ENCODE results near the gene SLC25A13.
A peak's percentile ranks its signal among the peaks of the same experiment; 100 is the strongest.

SLC25A13 gene

GRCh38 chr7:96316949-96317348 is 4.9 kb downstream of the SLC25A13 start:
- no peak overlapping the region for H3K4me3 ChIP-seq (ENCODE audit: control insufficient read depth, low read depth, low read length)
- no peak for DNase-seq (ENCODE audit: low read depth)
- no peak for TF ChIP-seq CTCF (IDR thresholded peaks at IDR 0.05; ENCODE audit: control insufficient read depth, insufficient read depth, low read depth, low read length, missing control alignments)

GRCh38 chr7:96315125-96315512 is 6.8 kb downstream of the SLC25A13 start:
- DNase-seq (ENCODE audit: low read depth) = no peak
- no peak overlapping the region for H3K4me3 ChIP-seq (ENCODE audit: control insufficient read depth, low read depth, low read length)
- TF ChIP-seq CTCF (IDR thresholded peaks at IDR 0.05; ENCODE audit: control insufficient read depth, insufficient read depth, low read depth, low read length, missing control alignments) = no peak

GRCh38 chr7:96314402-96315124 is 7.3 kb downstream of the SLC25A13 start:
- no peak overlapping the region for H3K4me3 ChIP-seq (ENCODE audit: control insufficient read depth, low read depth, low read length)
- TF ChIP-seq CTCF (IDR thresholded peaks at IDR 0.05; ENCODE audit: control insufficient read depth, insufficient read depth, low read depth, low read length, missing control alignments) = no peak
- DNase-seq (ENCODE audit: low read depth) = no peak

- no peak overlapping the region for H3K4me3 ChIP-seq (ENCODE audit: control insufficient read depth, low read depth, low read length)
- TF ChIP-seq CTCF (IDR thresholded peaks at IDR 0.05; ENCODE audit: control insufficient read depth, insufficient read depth, low read depth, low read length, missing control alignments) = no peak
- DNase-seq (ENCODE audit: low read depth) = no peak
Observed at GRCh38 chr7:96313940-96314339, 8.0 kb downstream of the SLC25A13 start.

GRCh38 chr7:96312502-96312901 is 9.4 kb downstream of the SLC25A13 start:
- no peak for DNase-seq (ENCODE audit: low read depth)
- no peak for TF ChIP-seq CTCF (IDR thresholded peaks at IDR 0.05; ENCODE audit: control insufficient read depth, insufficient read depth, low read depth, low read length, missing control alignments)
- no peak overlapping the region for H3K4me3 ChIP-seq (ENCODE audit: control insufficient read depth, low read depth, low read length)

- TF ChIP-seq CTCF (IDR thresholded peaks at IDR 0.05; ENCODE audit: control insufficient read depth, insufficient read depth, low read depth, low read length, missing control alignments) = no peak
- H3K4me3 ChIP-seq (ENCODE audit: control insufficient read depth, low read depth, low read length) = no peak overlapping the region
- DNase-seq (ENCODE audit: low read depth) = peak; percentile 24
Observed at GRCh38 chr7:96311967-96312366, 9.9 kb downstream of the SLC25A13 start.
